AG10803 (cell line): ENCODE measurements around the gene ESYT3.

Source experiments
- DNase-seq: peaks from one replicate; pipeline ENCODE4 v3.0.0; 2010; ENCODE audit warnings: low read depth
- H3K4me3 ChIP-seq: 2 replicates; pipeline ENCODE4 v1.5.1; 2011; ENCODE audit warnings: mild to moderate bottlenecking, low read length, control low read depth
- TF ChIP-seq, protein P1 (sequence below): conservative IDR thresholded peaks from 2 replicates; pipeline ENCODE4 v1.5.1; 2011; ENCODE audit warnings: mild to moderate bottlenecking, low read length, control low read depth, inconsistent platforms

The ESYT3 gene

DNA sequence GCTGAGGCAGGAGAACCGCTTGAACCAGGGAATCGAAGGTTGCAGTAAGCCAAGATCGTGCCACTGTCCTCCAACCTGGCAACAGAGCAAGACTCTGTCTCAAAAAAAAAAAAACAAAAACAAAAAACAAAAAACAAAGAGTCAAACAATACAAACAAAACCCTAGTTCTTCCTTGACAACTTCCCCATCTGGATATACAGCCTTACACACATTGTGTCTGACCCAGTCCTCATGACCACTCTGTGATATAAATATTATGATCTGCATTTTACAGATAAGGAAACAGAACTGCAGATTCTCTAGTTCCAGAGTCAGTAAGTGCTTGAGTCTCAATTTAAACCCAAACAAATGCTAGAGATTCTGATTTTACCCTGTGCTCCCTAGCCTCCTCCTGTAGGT is 4.8 kb upstream of the ESYT3 start:
- TF ChIP-seq, protein P1, sequence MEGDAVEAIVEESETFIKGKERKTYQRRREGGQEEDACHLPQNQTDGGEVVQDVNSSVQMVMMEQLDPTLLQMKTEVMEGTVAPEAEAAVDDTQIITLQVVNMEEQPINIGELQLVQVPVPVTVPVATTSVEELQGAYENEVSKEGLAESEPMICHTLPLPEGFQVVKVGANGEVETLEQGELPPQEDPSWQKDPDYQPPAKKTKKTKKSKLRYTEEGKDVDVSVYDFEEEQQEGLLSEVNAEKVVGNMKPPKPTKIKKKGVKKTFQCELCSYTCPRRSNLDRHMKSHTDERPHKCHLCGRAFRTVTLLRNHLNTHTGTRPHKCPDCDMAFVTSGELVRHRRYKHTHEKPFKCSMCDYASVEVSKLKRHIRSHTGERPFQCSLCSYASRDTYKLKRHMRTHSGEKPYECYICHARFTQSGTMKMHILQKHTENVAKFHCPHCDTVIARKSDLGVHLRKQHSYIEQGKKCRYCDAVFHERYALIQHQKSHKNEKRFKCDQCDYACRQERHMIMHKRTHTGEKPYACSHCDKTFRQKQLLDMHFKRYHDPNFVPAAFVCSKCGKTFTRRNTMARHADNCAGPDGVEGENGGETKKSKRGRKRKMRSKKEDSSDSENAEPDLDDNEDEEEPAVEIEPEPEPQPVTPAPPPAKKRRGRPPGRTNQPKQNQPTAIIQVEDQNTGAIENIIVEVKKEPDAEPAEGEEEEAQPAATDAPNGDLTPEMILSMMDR = no peak
- no peak overlapping the region for H3K4me3 ChIP-seq

DNA sequence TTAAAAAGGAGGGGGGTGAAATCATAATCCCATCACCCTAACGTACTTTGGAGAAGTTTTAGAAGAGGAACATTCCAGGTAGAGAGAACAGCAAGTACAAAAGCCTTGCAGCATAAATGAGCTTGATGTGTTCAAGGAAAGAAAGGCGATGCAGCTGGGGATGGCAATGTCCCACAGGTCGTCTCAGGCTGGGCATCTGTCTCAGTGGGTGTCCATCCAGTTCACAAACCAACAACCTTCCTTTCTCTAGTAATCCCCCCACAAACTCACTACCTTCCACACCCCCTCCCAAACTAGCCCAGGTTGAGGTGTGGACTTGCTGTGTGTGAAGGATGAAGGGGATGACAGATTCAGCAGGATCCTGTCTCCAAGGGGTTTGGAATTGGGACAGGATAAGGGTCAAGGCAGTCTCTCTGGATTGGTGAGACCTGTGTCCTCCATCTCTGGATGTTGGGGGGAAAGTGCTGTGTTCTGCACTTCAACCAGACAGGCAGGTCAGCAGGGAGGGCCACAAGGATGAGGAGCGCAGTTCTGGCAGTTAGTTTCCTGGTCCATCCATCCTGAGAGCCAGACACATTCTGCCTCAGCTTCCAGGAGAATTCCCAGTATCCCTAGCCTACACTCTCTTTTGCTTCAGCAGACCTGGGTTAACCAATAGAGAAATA is 1.7 kb upstream of the ESYT3 start:
- H3K4me3 ChIP-seq = no peak overlapping the region
- TF ChIP-seq, protein P1 = no peak
- no peak for DNase-seq

More for the DNA sequence above, 4.8 kb upstream of the ESYT3 start:
- no peak for DNase-seq

DNA sequence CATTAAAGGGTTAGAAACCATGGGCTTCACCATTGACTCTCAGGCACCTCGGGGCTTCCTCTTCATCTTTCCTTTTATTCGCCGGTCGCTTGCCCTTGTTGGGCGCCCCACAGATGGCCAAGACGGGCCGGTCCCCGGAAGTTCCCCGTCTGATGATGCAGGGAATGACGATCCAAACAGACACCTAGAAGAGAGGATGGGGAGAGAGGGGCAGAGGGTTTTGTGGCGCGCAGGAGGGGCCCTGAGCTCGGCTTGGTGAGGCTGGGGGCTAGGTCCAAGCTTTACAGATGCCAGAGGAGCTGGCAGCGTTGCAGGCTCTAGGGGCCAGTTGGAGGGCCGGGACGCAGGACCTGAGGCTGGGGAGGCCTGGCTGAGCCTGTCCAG is 532 bp upstream of the ESYT3 start:
- TF ChIP-seq, protein P1 = no peak
- H3K4me3 ChIP-seq = no peak overlapping the region; the same call in 1 of the 2 replicates

DNA sequence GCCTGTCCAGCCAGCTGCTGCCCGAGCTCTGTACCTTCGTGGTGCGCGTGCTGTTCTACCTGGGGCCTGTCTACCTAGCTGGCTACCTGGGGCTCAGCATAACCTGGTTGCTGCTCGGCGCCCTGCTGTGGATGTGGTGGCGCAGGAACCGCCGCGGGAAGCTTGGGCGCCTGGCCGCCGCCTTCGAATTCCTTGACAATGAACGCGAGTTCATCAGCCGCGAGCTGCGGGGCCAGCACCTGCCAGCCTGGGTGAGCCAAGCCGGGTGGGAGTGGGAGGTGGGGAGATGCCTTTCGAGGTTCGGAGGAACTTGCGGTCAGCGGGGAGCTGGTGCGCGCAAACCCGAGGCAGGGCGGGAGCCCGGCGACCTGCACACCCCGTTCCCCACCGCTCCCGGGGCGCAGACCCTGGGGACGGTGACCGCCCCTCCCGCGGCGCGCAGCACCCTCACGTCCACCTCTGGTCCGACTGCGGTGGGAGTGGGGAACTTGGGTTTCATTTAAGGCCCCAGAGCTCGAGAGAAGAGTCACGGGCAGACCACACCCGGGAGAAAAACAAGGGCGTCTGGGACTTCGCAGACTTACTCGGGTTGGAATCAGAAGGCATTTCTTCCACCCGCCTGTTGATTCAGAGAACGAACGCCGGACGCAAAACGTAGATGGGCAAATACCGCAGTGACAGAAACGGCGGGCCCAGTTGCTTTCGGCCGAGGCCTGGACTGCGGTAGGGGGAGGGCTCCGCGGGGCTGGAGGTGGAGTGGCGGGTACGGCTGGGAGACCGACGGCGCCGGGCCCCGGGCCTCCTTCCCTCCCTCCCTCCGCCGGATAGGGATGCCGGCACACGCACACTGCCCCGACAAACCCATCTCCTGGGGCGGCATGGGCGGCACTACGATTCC is 708 bp downstream of the ESYT3 start:
- TF ChIP-seq, protein P1 = no peak
- no peak for DNase-seq
- H3K4me3 ChIP-seq = peak overlapping the region; percentile 61

More for the DNA sequence above, 532 bp upstream of the ESYT3 start:
- no peak for DNase-seq

DNA sequence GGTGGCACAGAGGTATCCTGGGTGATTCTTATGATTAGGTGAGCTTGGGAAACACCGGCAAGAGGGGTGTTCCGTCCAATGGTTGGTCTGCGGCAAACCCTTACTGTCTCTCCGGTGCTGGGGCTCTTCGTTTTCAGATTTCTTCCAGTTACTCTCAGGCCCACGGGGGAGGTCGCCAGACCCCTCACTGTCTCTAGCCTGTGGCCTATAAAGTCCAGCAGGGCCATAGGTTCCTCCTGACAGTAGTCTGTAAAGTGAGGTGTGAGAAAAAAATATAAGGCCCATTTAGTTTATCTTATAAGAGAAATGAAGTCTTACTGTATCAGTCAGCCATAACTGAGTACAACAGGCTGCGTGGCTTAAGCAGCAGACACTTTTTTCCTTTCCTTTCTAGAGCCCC is 1.4 kb downstream of the ESYT3 start:
- no peak for DNase-seq
- peak overlapping the region; percentile 61; the same call in 1 of the 2 replicates for H3K4me3 ChIP-seq
- TF ChIP-seq, protein P1 = no peak

DNA sequence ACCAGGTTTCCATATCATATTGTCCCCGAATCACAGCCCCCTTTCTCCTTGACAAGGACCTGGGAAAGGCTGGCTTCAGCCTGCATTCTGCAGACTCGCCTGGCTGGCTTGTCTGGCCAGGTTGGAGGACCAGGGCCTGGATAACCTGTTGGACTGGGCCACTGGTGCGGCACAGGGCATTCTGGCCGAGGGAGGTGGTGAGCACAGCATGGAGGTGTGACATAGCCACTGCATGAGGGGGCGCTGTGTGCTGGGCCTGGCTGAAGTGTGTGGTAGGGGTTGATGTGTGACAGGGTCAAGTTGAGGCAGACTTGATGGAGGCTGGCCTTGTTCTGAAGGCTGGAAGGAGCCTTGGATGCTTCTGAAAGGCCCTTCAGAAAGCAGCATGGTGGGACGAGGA is 2.9 kb downstream of the ESYT3 start:
- no peak overlapping the region for H3K4me3 ChIP-seq
- no peak for DNase-seq
- TF ChIP-seq, protein P1 = no peak
